Measurements from ENCODE around the gene CHMP2A.

GRCh38 chr19:58545286-58546018, 9.5 kb downstream of the CHMP2A start:
- no peak for TF ChIP-seq CTCF (IDR thresholded peaks at IDR 0.05)
- TF ChIP-seq POLR2A (IDR thresholded peaks at IDR 0.05): no peak
